Suppressor macrophage (primary cell): ENCODE measurements around the gene RTTN.
"Not testable (repeated sequence)": the region's sequence is repeated elsewhere in the genome, so short reads cannot be mapped to it uniquely, and the experiment has no call there.

Experiments used
- DNase-seq, 4 experiments: peaks; one replicate each; pipeline ENCODE4 v3.0.0-alpha.2; 2020 to 2022

Gene RTTN

GRCh38 chr18:70151614-70152013, 53.9 kb downstream of the RTTN start:
- DNase-seq: peak; percentile 7 to 54 (median 26)

GRCh38 chr18:70149616-70150301, 55.7 kb downstream of the RTTN start:
- DNase-seq: no peak

DNA sequence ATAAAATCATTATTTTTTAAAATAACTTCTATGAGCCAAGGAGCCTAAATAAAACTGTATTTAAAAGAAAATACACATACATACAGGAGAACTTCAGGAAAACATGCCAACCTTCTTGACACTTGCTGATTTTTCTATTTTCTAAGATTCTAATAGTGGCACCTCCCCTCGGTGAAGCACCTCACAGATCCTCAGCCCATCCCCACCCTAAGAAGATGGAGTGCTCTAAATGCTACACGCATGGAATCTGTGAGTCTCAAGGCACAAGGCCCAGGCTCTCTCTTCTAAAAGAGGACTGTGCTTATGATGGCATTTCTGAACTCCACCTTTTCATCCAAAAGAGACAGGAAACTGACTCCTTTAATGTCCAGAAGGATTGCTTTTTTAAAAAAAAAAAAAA, 56.3 kb downstream of the RTTN start:
- DNase-seq: no peak

GRCh38 chr18:70148039-70148938, 57.2 kb downstream of the RTTN start:
- no peak for DNase-seq

GRCh38 chr18:70146174-70146573, 59.3 kb downstream of the RTTN start:
- DNase-seq: no peak

- DNase-seq: no peak
Observed at GRCh38 chr18:70142001-70142400, 63.5 kb downstream of the RTTN start.

- DNase-seq: no peak
Observed at GRCh38 chr18:70139138-70139537, 66.3 kb downstream of the RTTN start.

DNA sequence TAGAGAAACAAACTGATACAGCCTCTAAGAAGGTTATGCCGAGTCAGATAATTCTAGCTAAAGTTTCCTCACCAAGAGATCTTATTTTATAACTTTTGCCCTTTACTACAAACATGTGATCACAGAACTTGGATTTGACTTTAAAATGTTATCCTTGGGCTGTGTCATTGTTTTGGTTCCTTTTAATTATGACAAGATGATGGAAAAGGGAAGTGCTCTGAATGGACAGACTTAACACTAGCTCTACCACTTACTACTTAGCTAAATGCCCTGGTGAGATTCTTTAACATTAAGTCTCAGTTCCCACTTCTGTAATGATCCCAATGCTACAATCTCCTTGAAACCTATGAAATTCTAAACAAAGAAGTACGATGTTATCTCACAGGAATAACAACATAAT, 69.9 kb downstream of the RTTN start:
- peak; percentile 5 to 79 (median 52) for DNase-seq

GRCh38 chr18:70132999-70133398, 72.5 kb downstream of the RTTN start:
- DNase-seq: no peak

GRCh38 chr18:70128271-70128670, 77.2 kb downstream of the RTTN start:
- no peak for DNase-seq

DNA sequence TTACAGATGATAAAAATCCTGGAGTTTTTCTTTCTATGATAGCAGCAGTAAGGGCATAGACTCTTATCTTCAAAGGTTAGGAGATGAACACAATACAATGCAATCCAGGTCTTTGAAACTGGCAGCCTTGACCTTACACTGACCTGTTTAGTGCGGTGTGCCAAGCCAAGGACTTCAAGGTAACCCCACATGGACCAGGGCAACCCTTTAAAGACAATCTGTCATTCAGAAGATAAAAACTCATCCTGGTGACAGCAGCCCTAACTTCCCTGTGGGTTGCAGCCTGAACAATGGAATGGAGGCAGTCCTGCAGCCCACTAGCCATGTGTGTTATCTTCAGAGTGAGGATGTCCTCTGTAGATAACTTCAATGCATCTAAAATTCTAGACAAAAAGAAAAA, 78.1 kb downstream of the RTTN start:
- no peak for DNase-seq

- DNase-seq: no peak
Observed at GRCh38 chr18:70126832-70127231, 78.7 kb downstream of the RTTN start.

- DNase-seq: no peak
Observed at GRCh38 chr18:70124139-70124538, 81.3 kb downstream of the RTTN start.

GRCh38 chr18:70121842-70122241, 83.6 kb downstream of the RTTN start:
- no peak for DNase-seq

GRCh38 chr18:70116949-70117348, 88.5 kb downstream of the RTTN start:
- peak in 3 of 4 experiments; percentile 4 to 43 (median 36) for DNase-seq

DNA sequence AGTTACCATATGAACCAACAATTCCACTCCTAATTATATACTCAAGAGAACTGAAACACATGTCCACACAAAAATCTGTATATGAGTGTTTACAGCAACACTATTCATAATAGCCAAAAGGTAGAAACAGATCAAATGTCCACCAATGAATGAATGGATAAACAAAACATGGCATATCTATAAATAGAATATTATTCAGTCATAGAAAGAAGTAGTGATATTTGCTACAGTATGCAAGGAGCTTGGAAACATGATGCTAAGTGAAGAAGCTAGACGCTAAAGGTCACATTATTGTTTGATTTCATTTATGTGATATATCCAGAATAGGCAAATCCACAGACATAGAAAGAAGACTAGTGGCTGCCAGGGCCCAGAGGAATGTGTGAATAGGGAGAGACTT, 92.0 kb downstream of the RTTN start:
- no peak for DNase-seq

GRCh38 chr18:70110678-70111077, 94.8 kb downstream of the RTTN start:
- no peak for DNase-seq

GRCh38 chr18:70107091-70107490, 98.4 kb downstream of the RTTN start:
- no peak for DNase-seq

DNA sequence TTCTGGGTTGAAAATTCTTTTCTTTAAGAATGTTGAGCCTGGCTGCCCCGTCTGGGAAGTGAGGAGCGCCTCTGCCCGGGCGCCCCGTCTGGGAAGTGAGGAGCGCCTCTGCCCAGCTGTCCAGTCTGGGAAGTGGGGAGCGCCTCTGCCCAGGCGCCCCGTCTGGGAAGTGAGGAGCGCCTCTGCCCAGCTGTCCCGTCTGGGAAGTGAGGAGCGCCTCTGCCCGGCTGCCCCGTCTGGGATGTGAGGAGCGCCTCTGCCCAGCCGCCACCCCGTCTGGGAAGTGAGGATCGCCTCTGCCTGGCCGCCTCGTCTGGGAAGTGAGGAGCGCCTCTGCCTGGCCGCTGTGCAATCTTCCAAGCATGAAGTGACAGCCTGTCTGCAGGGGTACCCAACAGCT, 102.6 kb downstream of the RTTN start:
- DNase-seq: not testable (repeated sequence)

DNA sequence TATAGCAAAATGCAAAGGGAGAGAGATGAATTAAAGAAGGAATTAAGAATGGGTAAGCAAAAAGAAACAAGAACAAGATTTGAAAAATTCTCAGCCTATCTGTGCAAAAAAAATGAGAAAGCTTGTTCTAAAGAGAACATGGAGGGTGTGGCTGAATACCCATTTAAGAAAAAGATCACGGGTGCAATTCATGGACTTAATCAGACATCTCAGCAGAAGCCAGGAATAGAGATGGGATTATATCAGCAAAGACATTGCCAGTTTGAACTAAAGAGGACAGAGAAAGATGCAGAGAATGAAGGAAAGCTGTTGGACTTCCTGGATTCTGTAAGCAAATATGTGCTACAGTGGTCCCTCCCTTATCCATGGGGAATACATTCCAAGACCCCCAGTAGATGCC, 115.6 kb downstream of the RTTN start:
- DNase-seq: no peak

- no peak for DNase-seq
Observed at GRCh38 chr18:70086085-70086484, 119.4 kb downstream of the RTTN start.

- DNase-seq: no peak
Observed at GRCh38 chr18:70085641-70086040, 119.8 kb downstream of the RTTN start.

- DNase-seq: no peak
Observed at GRCh38 chr18:70082430-70082829, 123.1 kb downstream of the RTTN start.

GRCh38 chr18:70078106-70078505, 127.4 kb downstream of the RTTN start:
- no peak for DNase-seq
